Occipital lobe (tissue), 2 donors: ENCODE data around the gene UNC79. TPM values are rescaled to one million over a fixed set of nuclear protein-coding genes. Genes with fewer than 3 reads are reported as not detected.

Experiments used
- DNase-seq: peaks from one replicate; lab custom pipeline; 2025; lab: John Stamatoyannopoulos, UW
- total RNA-seq: library from RNA; depleted of rRNA; stranded (reverse); fragments of >200 nt; gene quantifications from one replicate; pipeline ENCODE4 v1.2.3, GENCODE V29; 2014

Gene UNC79
- total RNA-seq, 1 donor from 2014 or later = 51.9 TPM

- DNase-seq = no peak
Observed at GRCh38 chr14:93548102-93548843, 117.5 kb downstream of the UNC79 start.

DNA sequence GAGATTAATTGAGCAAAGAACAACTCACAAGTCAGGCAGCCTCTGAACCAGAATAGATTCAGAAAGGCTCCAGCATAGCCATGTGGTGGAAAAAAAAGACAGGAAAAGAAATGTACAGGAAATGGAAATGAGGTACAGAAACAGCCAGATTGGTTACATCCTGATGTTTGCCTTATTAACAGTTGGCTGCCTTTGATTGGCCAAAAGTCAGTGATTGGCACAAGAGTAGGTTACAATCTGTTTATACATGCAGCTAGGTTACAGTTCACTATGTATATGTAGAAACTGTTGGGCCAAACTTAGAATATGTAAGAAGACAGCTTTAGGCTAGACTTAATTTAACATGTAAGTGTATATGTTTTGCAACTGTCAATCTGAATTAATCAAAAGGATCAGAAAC, 118.9 kb downstream of the UNC79 start:
- no peak for DNase-seq

DNA sequence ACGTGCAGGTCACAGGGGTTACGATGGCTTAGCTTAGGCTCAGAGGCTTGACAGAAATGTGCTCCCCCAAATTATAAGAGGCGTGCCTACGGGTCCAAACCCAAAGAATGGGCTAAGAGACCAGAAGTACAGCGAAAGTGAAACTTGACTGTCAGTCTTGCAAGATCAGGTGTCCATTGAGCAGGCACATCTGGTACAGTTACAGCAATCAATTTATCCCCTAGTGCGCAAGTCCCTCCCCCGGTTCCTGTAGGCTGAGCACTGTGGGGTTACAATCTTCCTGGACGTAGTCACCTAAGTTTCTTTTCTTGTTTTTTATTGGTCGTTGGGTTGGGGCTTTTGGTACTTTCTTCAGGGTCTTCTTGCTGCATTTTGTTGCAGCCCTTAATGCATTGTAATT, 134.2 kb downstream of the UNC79 start:
- DNase-seq = no peak

DNA sequence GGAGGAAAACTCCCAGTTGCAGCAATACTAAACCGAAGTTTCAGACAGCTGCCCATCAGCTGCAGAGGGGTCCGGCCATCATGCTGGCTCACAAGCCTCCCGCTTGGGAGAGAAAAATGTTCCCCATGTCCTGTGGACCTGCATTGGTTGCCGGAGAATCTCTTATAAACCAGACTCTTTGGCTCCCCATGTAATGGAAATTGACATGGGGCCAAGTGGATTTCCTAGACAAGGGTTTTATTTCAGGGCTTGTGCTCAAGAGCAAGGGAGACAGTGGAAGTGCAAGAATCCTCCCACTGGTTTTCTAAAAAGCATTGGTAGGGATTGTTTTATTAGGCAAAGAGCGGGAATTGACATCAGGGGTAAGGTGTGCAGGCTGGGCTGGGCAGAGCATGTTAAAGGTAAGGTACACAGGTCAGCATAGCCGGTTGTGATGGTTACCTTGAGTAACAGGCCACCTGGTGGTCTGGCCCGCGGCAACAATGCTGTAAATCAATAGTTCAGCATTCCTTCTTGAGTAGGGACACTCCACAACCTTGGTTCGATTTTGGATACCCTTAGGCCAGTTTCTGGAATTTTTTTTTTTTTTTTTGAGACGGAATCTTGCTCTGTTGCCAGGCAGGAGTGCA, 135.4 kb downstream of the UNC79 start:
- no peak for DNase-seq

DNA sequence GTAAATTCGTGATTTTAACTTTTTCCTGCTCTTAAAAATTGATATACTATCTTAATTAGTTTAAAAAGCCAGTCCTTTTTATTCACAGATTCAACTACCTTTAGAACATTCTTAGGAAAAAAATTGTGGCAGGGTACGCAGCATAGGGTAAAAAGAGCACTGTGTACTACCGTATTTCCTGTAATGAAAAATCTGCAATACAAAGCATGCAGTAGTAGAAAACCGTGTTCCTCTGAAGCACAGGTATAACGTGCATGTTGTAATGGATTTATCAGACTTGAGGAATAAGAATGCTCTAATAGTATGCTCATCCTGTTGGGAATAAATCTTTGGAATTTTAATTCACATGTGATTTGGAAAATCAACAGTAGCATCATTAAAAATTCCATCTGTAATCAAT, 140.5 kb downstream of the UNC79 start:
- no peak for DNase-seq

GRCh38 chr14:93579178-93579577, 148.4 kb downstream of the UNC79 start:
- DNase-seq = no peak

GRCh38 chr14:93582516-93582915, 151.8 kb downstream of the UNC79 start:
- no peak for DNase-seq

DNA sequence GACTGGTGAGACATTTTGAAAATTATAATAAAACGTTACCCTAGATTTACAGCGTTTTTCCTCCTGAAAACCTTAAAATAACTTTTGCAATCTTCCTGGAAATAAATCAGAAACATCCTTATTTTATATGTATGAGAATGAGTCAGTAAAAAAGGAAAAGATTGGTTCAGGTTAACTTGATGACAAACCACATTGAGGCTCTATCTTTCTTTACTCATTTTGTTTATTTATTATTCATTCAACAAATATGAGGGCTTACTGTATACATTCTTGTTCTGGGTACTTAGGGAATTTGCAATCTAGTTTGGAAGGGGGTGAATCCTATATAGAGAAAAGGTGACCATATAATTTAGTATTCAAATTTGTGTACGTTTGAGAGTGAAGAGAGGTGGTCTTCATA, 156.6 kb downstream of the UNC79 start:
- DNase-seq = no peak

DNA sequence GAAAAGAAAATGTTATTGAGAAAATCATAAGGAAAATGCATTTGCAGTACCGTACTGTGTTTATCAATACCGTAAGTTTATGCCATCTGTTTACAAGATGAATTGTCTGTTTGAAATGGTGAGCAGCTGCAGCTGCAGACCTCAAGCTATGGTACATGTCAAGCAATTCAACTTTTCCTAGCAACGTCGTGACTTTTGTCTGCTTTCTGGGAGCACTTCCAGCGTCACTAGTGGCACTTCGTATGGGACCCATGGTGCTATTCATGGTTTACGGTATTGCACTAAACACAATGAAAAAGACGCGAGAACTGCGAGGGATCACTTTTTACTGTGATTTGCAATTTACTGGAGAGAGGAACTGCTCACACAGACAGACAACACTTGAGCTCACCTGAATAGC, 160.8 kb downstream of the UNC79 start:
- no peak for DNase-seq

DNA sequence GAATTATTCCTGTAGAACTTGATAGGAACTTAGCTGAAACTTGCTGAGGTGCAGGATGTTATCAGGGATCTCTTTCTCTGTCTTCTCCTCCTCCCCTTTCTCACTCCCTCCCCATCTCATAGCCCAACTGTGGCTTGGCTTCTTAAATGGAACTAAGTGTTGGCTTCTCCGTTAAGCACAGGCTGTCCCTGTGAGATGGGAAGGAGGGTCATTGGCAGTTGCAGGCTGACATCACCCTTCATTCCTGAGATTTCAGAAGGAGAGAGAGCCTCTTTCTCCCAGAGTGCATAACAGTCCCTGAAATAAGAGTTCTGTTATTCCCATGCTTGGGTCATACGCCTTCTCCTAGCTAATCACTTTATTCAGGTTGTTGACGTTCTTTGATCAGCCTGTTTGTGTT, 162.0 kb downstream of the UNC79 start:
- DNase-seq = no peak

- DNase-seq = no peak
Observed at GRCh38 chr14:93606091-93606490, 175.4 kb downstream of the UNC79 start.

DNA sequence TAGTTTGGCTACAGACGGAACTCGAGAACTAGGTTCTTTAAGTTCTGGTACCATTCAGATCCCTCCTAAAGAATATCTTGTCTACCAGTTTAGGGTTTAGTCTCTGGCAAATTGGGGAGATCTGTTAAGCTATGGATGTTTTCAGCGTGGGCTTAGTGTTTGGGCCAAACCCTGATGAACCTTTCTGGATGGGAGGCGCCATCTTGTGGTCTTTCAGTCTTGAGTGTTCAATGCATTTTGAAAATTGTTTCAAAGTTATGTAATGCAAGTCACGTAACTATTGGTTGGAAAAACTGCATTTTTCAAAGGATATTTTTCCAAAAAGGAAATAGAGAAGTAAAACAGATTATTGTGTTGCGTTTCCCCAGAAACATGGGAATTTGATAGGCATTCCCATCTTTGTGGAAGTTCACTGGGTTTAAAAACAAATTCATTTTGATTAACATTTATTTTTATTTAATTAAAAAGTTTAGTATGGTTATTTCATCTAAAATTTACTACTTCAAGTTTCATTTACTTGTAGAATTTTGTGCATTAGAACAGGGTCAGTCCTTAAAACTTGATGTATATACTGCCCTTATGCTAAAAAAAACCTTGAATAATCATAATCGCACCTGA, 188.5 kb downstream of the UNC79 start:
- no peak for DNase-seq

DNA sequence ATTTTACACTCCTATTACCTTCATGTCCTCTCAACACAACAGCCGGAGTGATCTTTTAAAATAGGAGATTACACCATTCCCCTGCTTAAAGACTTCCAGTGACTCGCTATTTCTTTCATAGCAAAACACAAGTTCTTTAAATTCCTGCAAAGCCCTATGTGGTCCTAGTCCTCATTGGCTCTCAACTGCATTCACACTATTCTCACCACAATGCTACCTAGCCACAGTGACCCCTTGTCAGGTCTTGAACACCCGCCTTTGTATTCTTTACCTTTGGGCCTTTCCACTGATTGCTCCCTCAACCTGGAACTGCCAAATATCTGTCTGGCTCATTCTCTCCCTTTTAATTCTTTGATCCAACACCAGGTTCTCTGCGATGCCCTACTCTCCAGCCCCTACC, 197.3 kb downstream of the UNC79 start:
- DNase-seq = no peak

DNA sequence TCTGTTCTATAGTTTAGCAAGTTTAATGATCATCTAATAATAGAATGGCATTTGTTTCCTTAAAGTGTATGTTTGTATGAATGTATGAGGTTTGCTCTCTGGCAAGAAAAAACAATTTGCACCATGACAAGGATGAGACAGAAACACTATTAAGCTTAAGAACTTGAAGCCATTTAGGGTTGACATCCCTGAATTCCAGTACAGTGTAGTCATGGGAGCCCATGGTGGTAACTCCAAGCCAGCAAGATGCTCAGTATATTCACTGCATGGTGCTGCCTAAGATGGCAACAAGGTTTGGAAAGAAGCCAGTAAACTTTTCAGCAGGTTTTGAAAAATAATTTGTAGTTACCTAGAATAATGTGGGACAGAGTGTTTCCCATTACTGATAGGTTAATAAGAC, 198.9 kb downstream of the UNC79 start:
- DNase-seq = no peak

DNA sequence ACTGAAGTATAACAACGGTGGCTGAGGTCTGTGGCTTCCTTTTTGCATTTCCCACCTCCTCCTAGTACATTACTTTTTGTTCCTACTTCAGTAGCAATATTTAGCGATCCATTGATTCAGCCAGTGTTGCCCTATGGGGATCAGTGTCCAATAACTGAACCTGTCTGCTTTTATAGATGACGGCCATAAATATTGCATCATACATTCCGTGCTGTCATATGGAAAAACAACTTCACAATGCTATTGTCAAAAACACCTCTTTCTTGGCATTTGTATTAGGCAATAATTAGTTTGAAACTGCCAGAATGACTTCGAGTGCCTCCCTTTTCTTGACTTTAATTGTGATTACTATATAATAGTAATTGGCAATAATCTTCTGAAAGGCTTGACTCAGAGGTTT, 208.1 kb downstream of the UNC79 start:
- DNase-seq = no peak

- DNase-seq = no peak
Observed at GRCh38 chr14:93643127-93643526, 212.4 kb downstream of the UNC79 start.

- DNase-seq = no peak
Observed at GRCh38 chr14:93643676-93644075, 212.9 kb downstream of the UNC79 start.

DNA sequence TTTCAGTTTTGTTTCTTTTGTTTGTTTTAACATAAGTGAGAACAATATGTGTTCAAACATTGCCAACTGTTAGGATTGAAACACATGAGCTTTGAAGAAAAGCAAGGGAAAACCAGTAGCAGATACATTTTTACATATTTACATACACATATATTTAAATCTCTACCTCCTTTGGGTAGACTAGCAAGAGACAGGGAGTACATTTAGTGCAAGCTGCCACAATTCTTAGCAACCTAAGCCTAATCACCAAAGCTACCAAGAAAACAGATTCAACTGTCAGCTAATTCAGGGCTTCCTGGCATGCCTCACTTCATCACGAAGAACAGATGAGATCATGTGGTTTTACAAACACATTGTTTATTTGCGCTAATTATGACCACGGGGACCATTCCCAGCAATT, 214.5 kb downstream of the UNC79 start:
- no peak for DNase-seq

GRCh38 chr14:93648440-93649168, 217.9 kb downstream of the UNC79 start:
- no peak for DNase-seq

DNA sequence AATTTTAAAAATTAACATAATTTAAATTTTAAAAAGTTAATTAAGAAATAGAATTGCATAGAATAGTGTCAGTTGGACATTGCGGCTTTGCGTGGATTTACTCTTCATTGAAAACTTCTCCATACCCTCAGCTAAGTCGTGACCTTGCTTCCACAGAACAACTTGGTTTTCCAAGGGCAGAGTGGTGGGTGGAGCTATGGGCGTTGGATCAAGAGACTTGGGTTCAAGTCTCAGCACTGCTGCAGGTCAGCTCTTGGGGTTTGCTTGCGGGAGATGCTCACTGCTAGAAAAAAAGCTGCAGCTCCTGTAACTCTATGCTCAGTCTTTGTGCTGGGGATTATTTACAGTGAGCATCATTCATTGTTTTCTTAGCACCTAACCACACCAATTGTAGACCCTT, 223.9 kb downstream of the UNC79 start:
- DNase-seq = no peak

- no peak for DNase-seq
Observed at GRCh38 chr14:93655078-93655750, 224.5 kb downstream of the UNC79 start.

DNA sequence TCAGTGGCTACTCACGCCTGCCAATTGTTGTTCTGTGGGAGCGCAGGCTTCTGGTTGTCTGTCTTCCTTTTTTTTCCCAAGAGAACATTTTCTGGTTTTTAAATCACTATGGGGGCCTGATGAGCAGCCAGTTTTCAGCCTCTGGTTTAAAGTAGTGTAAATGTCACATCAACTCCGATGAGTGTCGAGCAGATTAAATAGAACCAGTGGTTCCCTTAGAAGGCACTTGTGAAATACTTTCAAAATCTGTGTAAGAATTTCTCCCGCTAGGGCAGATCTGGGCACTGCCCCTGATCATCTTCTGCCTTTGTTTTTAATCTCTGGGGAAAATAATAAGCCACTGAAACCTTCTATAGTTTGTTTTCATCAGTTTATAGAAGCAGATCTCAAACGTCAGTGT, 227.1 kb downstream of the UNC79 start:
- DNase-seq = no peak
